Glutamatergic neuron (in vitro differentiated cells): ENCODE measurements around the gene MYPN. TPM values are rescaled to one million over a fixed set of nuclear protein-coding genes. Genes with fewer than 3 reads are reported as not detected.

Experiments used
- DNase-seq: peaks from one replicate; pipeline ENCODE4 v3.0.0; 2022
- H3K27ac Mint-ChIP-seq: one replicate; pipeline ENCODE4 v1.8.0; 2020; ENCODE audit warnings: mild to moderate bottlenecking, mixed read lengths, inconsistent platforms; ENCODE audit not compliant: unreplicated experiment
- H3K27me3 Mint-ChIP-seq: one replicate; pipeline ENCODE4 v1.8.0; 2020; ENCODE audit warnings: mild to moderate bottlenecking, moderate library complexity, mixed read lengths, inconsistent platforms; ENCODE audit not compliant: unreplicated experiment
- H3K36me3 Mint-ChIP-seq: one replicate; pipeline ENCODE4 v1.8.0; 2020; ENCODE audit warnings: mild to moderate bottlenecking, mixed read lengths, inconsistent platforms; ENCODE audit not compliant: unreplicated experiment
- H3K4me1 Mint-ChIP-seq: one replicate; pipeline ENCODE4 v1.8.0; 2020; ENCODE audit warnings: mild to moderate bottlenecking, low read depth, mixed read lengths, inconsistent platforms; ENCODE audit not compliant: unreplicated experiment
- H3K4me3 Mint-ChIP-seq: one replicate; pipeline ENCODE4 v1.8.0; 2020; ENCODE audit warnings: mild to moderate bottlenecking, mixed read lengths, inconsistent platforms; ENCODE audit not compliant: unreplicated experiment
- H3K9me3 Mint-ChIP-seq: one replicate; pipeline ENCODE4 v1.8.0; 2020; ENCODE audit warnings: mild to moderate bottlenecking, moderate library complexity, mixed read lengths, inconsistent platforms; ENCODE audit not compliant: unreplicated experiment
- long read RNA-seq: library from polyadenylated mRNA; unstranded; transcript quantifications from one replicate; pipeline ENCODE4 v2.0.0, GENCODE V29; 2020; ENCODE audit not compliant: unreplicated experiment
- total RNA-seq: library from RNA; stranded (reverse); fragmentation: NEBNext Ultra II Directional; extraction: Animal tissue kit (Norgen Biotek cat#: 25700); gene quantifications from one replicate; pipeline ENCODE4 v1.2.1, GENCODE V29; 2021; ENCODE audit not compliant: unreplicated experiment
- TF ChIP-seq, protein P1 (sequence below): fragments of 200-600 bp; sonication (generic); IDR thresholded peaks from one replicate; pipeline ENCODE4 v1.5.0; 2021; ENCODE audit not compliant: partially characterized antibody, unreplicated experiment

Gene MYPN, protein sequence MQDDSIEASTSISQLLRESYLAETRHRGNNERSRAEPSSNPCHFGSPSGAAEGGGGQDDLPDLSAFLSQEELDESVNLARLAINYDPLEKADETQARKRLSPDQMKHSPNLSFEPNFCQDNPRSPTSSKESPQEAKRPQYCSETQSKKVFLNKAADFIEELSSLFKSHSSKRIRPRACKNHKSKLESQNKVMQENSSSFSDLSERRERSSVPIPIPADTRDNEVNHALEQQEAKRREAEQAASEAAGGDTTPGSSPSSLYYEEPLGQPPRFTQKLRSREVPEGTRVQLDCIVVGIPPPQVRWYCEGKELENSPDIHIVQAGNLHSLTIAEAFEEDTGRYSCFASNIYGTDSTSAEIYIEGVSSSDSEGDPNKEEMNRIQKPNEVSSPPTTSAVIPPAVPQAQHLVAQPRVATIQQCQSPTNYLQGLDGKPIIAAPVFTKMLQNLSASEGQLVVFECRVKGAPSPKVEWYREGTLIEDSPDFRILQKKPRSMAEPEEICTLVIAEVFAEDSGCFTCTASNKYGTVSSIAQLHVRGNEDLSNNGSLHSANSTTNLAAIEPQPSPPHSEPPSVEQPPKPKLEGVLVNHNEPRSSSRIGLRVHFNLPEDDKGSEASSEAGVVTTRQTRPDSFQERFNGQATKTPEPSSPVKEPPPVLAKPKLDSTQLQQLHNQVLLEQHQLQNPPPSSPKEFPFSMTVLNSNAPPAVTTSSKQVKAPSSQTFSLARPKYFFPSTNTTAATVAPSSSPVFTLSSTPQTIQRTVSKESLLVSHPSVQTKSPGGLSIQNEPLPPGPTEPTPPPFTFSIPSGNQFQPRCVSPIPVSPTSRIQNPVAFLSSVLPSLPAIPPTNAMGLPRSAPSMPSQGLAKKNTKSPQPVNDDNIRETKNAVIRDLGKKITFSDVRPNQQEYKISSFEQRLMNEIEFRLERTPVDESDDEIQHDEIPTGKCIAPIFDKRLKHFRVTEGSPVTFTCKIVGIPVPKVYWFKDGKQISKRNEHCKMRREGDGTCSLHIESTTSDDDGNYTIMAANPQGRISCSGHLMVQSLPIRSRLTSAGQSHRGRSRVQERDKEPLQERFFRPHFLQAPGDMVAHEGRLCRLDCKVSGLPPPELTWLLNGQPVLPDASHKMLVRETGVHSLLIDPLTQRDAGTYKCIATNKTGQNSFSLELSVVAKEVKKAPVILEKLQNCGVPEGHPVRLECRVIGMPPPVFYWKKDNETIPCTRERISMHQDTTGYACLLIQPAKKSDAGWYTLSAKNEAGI (N-terminal part only)
- total RNA-seq: not detected
- long read RNA-seq: 0 reads

DNA sequence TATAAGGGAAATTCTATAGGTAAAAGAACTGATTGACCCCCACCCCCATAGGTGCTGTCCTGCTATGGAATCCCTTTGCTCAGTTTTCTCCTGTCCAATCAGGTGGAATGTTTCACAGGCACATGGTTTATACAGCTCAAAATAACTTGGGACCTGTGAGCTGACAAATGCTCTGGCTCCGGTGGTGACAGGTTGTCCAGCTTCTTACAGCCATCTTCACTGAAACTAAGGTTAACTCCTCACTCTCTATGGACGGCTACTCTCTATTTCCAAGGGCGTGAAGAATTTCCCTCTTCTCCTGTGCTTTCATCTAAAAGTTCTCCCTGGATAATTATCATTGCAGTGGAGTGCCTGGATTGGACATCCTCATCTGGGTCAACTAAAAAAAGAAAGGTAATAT is at the start of gene MYPN:
TSS of gene MYPN (plus strand) at position 158 of the 400 bp plus-strand sequence. CDS start 11,951 bp downstream, outside the sequence.
- Mint-ChIP-seq H3K27me3 (no peaks in the 10 kb centered on the region), H3K27ac (no peak within 1 kb of the TSS), H3K4me3 (no peak within 1 kb of the TSS), H3K36me3 (no peaks in the 10 kb centered on the region), H3K9me3 (no peaks in the 10 kb centered on the region), H3K4me1 (no peaks in the 10 kb centered on the region)
- TF ChIP-seq, protein P1, sequence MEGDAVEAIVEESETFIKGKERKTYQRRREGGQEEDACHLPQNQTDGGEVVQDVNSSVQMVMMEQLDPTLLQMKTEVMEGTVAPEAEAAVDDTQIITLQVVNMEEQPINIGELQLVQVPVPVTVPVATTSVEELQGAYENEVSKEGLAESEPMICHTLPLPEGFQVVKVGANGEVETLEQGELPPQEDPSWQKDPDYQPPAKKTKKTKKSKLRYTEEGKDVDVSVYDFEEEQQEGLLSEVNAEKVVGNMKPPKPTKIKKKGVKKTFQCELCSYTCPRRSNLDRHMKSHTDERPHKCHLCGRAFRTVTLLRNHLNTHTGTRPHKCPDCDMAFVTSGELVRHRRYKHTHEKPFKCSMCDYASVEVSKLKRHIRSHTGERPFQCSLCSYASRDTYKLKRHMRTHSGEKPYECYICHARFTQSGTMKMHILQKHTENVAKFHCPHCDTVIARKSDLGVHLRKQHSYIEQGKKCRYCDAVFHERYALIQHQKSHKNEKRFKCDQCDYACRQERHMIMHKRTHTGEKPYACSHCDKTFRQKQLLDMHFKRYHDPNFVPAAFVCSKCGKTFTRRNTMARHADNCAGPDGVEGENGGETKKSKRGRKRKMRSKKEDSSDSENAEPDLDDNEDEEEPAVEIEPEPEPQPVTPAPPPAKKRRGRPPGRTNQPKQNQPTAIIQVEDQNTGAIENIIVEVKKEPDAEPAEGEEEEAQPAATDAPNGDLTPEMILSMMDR: no peak
- DNase-seq: no peak

DNA sequence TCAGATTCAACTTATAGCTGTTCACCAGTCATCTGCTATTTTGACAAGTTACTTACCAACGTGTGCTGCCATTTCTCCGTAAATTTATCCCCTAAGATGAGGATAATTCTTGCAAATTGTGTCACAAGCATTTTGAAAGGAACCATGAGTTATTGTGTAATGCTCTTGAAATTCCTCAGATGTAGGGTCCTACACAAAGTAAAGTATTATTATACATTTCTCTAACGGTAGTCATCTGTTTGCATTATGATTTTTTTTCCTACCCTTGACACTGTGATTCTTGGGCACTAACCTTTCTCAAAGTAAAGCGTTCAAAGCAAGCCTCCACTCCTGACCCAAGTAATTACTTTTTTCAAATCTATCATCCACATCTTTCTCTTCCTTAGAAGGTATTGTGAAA is 42.3 kb upstream of the MYPN start:
- H3K27me3 Mint-ChIP-seq: no peaks in the 10 kb centered on the region
- H3K36me3 Mint-ChIP-seq: no peaks in the 10 kb centered on the region
- no peaks in the 10 kb centered on the region for H3K9me3 Mint-ChIP-seq
- TF ChIP-seq, protein P1: no peak
- no peak for DNase-seq
- no peak overlapping the region for H3K4me3 Mint-ChIP-seq
- H3K4me1 Mint-ChIP-seq: no peaks in the 10 kb centered on the region
- H3K27ac Mint-ChIP-seq: no peak overlapping the region

- no peaks in the 10 kb centered on the region for H3K9me3 Mint-ChIP-seq
- H3K36me3 Mint-ChIP-seq: no peaks in the 10 kb centered on the region
- TF ChIP-seq, protein P1: no peak
- no peak overlapping the region for H3K4me3 Mint-ChIP-seq
- no peak overlapping the region for H3K27ac Mint-ChIP-seq
- no peak for DNase-seq
- peaks cover 2% of the 10 kb centered on the region for H3K4me1 Mint-ChIP-seq
- H3K27me3 Mint-ChIP-seq: no peaks in the 10 kb centered on the region
These were observed 41.8 kb upstream of the MYPN start for GRCh38 chr10:68067508-68067907.

GRCh38 chr10:68073631-68074030 is 35.7 kb upstream of the MYPN start:
- TF ChIP-seq, protein P1: no peak
- no peak for DNase-seq
- Mint-ChIP-seq H3K4me3 (peak overlapping the region; percentile 94), H3K36me3 (no peaks in the 10 kb centered on the region), H3K27me3 (peaks cover 4% of the 10 kb centered on the region), H3K4me1 (peaks cover 9% of the 10 kb centered on the region), H3K9me3 (peaks cover 4% of the 10 kb centered on the region), H3K27ac (no peak overlapping the region)
